Measurements from ENCODE around the gene FAM133A. TPM values are rescaled to one million over a fixed set of nuclear protein-coding genes. Genes with fewer than 3 reads are reported as not detected.

The FAM133A gene
- total and polyA plus RNA-seq, 12 donors: 0.01 to 1.4 (median 0.29) TPM; not detected in 3

- no peaks in the 10 kb centered on the region for H3K36me3 ChIP-seq
- H3K4me3 ChIP-seq: no peak overlapping the region
- H3K27ac ChIP-seq: no peak overlapping the region
- intact Hi-C loops (cut with DNase I): no loop called here
- TF ChIP-seq, protein P1, sequence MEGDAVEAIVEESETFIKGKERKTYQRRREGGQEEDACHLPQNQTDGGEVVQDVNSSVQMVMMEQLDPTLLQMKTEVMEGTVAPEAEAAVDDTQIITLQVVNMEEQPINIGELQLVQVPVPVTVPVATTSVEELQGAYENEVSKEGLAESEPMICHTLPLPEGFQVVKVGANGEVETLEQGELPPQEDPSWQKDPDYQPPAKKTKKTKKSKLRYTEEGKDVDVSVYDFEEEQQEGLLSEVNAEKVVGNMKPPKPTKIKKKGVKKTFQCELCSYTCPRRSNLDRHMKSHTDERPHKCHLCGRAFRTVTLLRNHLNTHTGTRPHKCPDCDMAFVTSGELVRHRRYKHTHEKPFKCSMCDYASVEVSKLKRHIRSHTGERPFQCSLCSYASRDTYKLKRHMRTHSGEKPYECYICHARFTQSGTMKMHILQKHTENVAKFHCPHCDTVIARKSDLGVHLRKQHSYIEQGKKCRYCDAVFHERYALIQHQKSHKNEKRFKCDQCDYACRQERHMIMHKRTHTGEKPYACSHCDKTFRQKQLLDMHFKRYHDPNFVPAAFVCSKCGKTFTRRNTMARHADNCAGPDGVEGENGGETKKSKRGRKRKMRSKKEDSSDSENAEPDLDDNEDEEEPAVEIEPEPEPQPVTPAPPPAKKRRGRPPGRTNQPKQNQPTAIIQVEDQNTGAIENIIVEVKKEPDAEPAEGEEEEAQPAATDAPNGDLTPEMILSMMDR (IDR thresholded peaks at IDR 0.05): no peak
- no peaks in the 10 kb centered on the region for H3K4me1 ChIP-seq
- DNase-seq (no peak), ATAC-seq (no peak)
- H3K27me3 ChIP-seq: peaks cover 0 to 18% (median 0%) of the 10 kb centered on the region in 7 donors
- H3K9me3 ChIP-seq: no peaks in the 10 kb centered on the region
These were observed 67.8 kb downstream of the FAM133A start for GRCh38 chrX:93741811-93742210.

DNA sequence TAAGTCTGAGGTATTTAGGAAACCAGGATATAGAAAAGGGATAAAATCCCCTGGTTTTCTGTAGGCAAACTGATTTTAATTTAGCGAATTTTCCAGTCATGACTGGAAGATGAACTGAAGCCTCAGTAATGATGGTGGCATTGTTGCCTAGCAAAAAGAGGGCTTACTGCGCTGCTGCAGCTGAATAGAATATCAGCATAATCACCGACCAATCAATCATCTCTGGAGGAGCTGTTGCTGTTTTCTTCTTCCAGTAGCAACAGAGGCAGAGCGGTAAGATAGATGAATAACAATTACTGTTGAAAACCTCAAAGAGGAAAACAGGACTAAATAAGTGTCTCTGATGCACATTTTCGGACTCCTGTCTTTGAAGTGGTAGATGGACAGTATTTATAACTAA lies 86.2 kb downstream of the FAM133A start:
- H3K27me3 ChIP-seq: peaks cover 0 to 3% (median 0%) of the 10 kb centered on the region in 7 donors

More for the DNA sequence above, 86.2 kb downstream of the FAM133A start:
- Histone ChIP-seq H3K4me3 (no peak overlapping the region), H3K27ac (no peak overlapping the region), H3K36me3 (no peaks in the 10 kb centered on the region), H3K9me3 (no peaks in the 10 kb centered on the region), H3K4me1 (no peaks in the 10 kb centered on the region)
- TF ChIP-seq, protein P1 (IDR thresholded peaks at IDR 0.05): no peak
- intact Hi-C loops (cut with DNase I): no loop called here
- ATAC-seq (no peak), DNase-seq (no peak)
- 80% methylated on average over 5 of the region's 5 CpGs for WGBS, 2 donors

Other genes with a start within 250 kb of the FAM133A start
- 10 to 100 TPM in 3 of 10 donors, 1 to 10 TPM in 6, under 1 TPM in 1; 0.25 to 15.7 (median 5.2) TPM for gene NAP1L3, start 628 bp upstream of the FAM133A start, total RNA-seq
- gene NAP1L3, start 628 bp upstream of the FAM133A start, polyA plus RNA-seq: 1 to 10 TPM in 1 of 2 donors, under 1 TPM in 1; 0.51 to 1.7 TPM